Prostate gland (tissue), 2 donors: ENCODE results near the gene AMIGO1.

Experiments used
- CTCF ChIP-seq, 4 experiments: fragments of 200-600 bp in 2 of 4; fragments of 450-650 bp in 2 of 4; sonication (generic) in 2 of 4; IDR thresholded peaks; 1 replicate in 3 of 4; 2 replicates in 1 of 4; pipeline ENCODE4 v1.5.1; 2016 to 2019; ENCODE audit warnings: antibody characterized with exemption in 4 of 4, mild to moderate bottlenecking in 2 of 4, moderate library complexity in 2 of 4
- POLR2A ChIP-seq: fragments of 450-650 bp; IDR thresholded peaks from one replicate; pipeline ENCODE4 v1.6.1; 2016; ENCODE audit warnings: antibody characterized with exemption, mild to moderate bottlenecking
- POLR2AphosphoS5 ChIP-seq: sonication (generic); formaldehyde crosslinking; IDR thresholded peaks from one replicate; pipeline ENCODE4 v1.6.1; 2017; ENCODE audit warnings: antibody characterized with exemption

DNA sequence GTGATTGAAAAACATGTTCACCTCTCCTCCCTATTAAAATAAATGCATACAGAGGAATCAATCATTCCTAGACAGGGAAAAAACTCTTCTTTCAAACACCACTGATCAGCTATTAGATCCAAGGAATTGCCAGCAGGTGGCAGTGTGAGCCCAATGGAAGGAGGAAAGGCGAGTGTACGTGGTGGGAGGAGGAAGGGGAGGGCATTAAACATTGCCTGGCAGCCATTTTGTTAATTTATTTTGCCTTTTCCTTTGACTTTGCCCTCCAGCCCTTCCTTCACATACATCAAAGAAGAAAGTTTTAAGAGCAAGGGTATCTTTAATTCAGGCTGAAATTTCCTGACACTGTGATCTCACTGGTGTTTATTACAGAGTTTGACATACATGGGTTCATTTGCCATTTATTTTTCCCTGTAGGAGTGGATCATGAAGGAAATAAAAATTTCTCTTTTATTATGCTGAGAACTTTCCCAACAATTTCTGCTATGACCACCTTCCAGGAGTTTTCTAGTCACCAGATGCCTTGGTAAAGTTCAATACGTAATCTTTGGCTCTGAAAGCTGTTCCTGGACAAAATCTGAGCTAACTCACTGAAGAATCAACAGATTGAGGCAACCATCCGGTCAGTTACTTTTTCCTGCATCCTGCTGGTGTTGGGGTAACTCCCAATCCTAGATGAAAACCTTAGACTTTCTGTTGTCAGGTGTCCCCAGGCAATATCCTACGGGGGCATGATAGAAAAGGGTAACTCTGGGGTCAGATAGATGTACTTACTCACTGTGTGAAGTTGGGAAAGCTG, 37.0 kb upstream of the AMIGO1 start:
- TF ChIP-seq CTCF (IDR thresholded peaks at IDR 0.05) (peak; percentile 87 to 96 (median 92)), POLR2A (peak; percentile 13), POLR2AphosphoS5 (peak; percentile 93)
